ENCODE measurements around the gene RPS19BP1. TPM values are rescaled to one million over a fixed set of nuclear protein-coding genes. Genes with fewer than 3 reads are reported as not detected.

The RPS19BP1 gene
- total RNA-seq, 1 donor from 2014 or later = 58.7 TPM

DNA sequence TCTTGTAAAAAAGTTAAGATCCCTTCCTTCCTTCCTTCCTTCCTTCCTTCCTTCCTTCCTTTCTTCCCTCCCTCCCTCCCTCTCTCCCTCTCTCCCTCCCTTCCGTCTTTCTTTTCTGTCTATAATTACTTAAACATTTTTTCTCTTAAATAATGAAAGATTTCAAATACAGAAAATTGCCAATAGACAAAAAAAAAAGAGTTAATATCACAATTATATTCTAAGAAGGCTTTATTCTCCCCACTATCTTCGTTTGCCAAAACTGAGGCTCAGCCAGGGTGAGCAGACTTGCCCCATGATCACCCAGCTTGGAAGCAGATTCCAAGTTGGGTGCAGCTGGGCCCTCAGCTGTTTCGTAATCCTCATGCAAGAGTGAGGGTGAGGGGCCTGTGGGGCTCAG is 37.7 kb upstream of the RPS19BP1 start:
- no peak overlapping the region for H3K4me3 Mint-ChIP-seq (ENCODE audit: unreplicated experiment)
- H3K4me1 ChIP-seq (ENCODE audit: insufficient read depth, low read length) = peaks cover 11% of the 10 kb centered on the region
- H3K4me3 ChIP-seq (ENCODE audit: insufficient read depth, low read depth, low read length) = no peak overlapping the region
- no peaks in the 10 kb centered on the region for H3K27me3 ChIP-seq (ENCODE audit: insufficient read depth, low read length)
- H3K27ac ChIP-seq (ENCODE audit: low read depth, low read length) = no peak overlapping the region
- FAIRE-seq (no peak), DNase-seq (ENCODE audit: low read depth) (no peak)
- no peak overlapping the region for H3K27ac Mint-ChIP-seq (ENCODE audit: unreplicated experiment)
- H3K9me3 ChIP-seq (ENCODE audit: insufficient read depth, low read depth, low read length) = peaks cover 2% of the 10 kb centered on the region
- H3K36me3 Mint-ChIP-seq (ENCODE audit: low read depth, unreplicated experiment) = no peaks in the 10 kb centered on the region
- H3K9ac ChIP-seq (ENCODE audit: low read length) = no peak overlapping the region
- no peak overlapping the region for H3K4me2 ChIP-seq (ENCODE audit: low read length)
- H3K79me2 ChIP-seq (ENCODE audit: insufficient read depth, low read length) = no peaks in the 10 kb centered on the region
- peaks cover 19% of the 10 kb centered on the region for H3K27me3 Mint-ChIP-seq (ENCODE audit: low read depth, unreplicated experiment)
- H3K4me1 Mint-ChIP-seq (ENCODE audit: low read depth, unreplicated experiment) = peaks cover 20% of the 10 kb centered on the region
- no peaks in the 10 kb centered on the region for H3K36me3 ChIP-seq (ENCODE audit: insufficient read depth, low read length)
- no peak overlapping the region for H2AFZ ChIP-seq (ENCODE audit: low read depth, low read length)
- TF ChIP-seq, protein P1, sequence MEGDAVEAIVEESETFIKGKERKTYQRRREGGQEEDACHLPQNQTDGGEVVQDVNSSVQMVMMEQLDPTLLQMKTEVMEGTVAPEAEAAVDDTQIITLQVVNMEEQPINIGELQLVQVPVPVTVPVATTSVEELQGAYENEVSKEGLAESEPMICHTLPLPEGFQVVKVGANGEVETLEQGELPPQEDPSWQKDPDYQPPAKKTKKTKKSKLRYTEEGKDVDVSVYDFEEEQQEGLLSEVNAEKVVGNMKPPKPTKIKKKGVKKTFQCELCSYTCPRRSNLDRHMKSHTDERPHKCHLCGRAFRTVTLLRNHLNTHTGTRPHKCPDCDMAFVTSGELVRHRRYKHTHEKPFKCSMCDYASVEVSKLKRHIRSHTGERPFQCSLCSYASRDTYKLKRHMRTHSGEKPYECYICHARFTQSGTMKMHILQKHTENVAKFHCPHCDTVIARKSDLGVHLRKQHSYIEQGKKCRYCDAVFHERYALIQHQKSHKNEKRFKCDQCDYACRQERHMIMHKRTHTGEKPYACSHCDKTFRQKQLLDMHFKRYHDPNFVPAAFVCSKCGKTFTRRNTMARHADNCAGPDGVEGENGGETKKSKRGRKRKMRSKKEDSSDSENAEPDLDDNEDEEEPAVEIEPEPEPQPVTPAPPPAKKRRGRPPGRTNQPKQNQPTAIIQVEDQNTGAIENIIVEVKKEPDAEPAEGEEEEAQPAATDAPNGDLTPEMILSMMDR (IDR thresholded peaks at IDR 0.05; ENCODE audit: insufficient read depth, low read depth, low read length) = no peak
- TF ChIP-seq EZH2 (IDR thresholded peaks at IDR 0.05; ENCODE audit: insufficient read depth, low read length) = no peak
- H3K9me3 Mint-ChIP-seq (ENCODE audit: unreplicated experiment) = no peaks in the 10 kb centered on the region
- no peaks in the 10 kb centered on the region for H4K20me1 ChIP-seq (ENCODE audit: insufficient read depth, low read length)

DNA sequence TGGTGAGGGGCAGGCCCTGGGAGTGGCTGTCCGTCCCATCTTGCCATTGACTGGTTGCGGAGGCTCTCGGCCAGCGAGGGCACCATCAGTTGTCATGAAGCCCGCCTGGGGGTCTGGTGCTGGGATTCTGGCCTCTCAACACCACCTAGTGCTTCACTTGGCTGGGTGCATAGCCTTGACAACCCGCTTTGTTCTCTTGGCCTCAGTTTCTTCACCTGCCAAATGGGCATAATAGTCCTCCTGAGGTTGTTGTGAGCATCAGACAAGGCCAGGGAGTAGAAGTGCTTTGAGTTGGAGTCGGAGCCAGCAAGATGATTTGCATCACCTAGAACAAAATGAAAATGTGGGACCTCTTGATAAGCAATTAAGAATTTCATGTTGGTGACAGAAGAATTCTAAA is 36.5 kb upstream of the RPS19BP1 start:
- H3K4me3 Mint-ChIP-seq (ENCODE audit: unreplicated experiment) = no peak overlapping the region
- Histone ChIP-seq H3K27me3 (ENCODE audit: insufficient read depth, low read length) (no peaks in the 10 kb centered on the region), H3K27ac (ENCODE audit: low read depth, low read length) (no peak overlapping the region), H3K9ac (ENCODE audit: low read length) (no peak overlapping the region), H3K4me2 (ENCODE audit: low read length) (no peak overlapping the region), H3K4me3 (ENCODE audit: insufficient read depth, low read depth, low read length) (no peak overlapping the region), H3K4me1 (ENCODE audit: insufficient read depth, low read length) (no peaks in the 10 kb centered on the region), H4K20me1 (ENCODE audit: insufficient read depth, low read length) (no peaks in the 10 kb centered on the region), H3K79me2 (ENCODE audit: insufficient read depth, low read length) (no peaks in the 10 kb centered on the region), H2AFZ (ENCODE audit: low read depth, low read length) (no peak overlapping the region), H3K9me3 (ENCODE audit: insufficient read depth, low read depth, low read length) (peaks cover 3% of the 10 kb centered on the region), H3K36me3 (ENCODE audit: insufficient read depth, low read length) (no peaks in the 10 kb centered on the region)
- H3K36me3 Mint-ChIP-seq (ENCODE audit: low read depth, unreplicated experiment) = no peaks in the 10 kb centered on the region
- no peak for DNase-seq (ENCODE audit: low read depth)
- peaks cover 19% of the 10 kb centered on the region for H3K27me3 Mint-ChIP-seq (ENCODE audit: low read depth, unreplicated experiment)
- TF ChIP-seq, protein P1 (IDR thresholded peaks at IDR 0.05; ENCODE audit: insufficient read depth, low read depth, low read length) = no peak
- no peak for TF ChIP-seq EZH2 (IDR thresholded peaks at IDR 0.05; ENCODE audit: insufficient read depth, low read length)
- no peak overlapping the region for H3K27ac Mint-ChIP-seq (ENCODE audit: unreplicated experiment)
- H3K4me1 Mint-ChIP-seq (ENCODE audit: low read depth, unreplicated experiment) = peaks cover 9% of the 10 kb centered on the region
- no peak for FAIRE-seq
- H3K9me3 Mint-ChIP-seq (ENCODE audit: unreplicated experiment) = no peaks in the 10 kb centered on the region

DNA sequence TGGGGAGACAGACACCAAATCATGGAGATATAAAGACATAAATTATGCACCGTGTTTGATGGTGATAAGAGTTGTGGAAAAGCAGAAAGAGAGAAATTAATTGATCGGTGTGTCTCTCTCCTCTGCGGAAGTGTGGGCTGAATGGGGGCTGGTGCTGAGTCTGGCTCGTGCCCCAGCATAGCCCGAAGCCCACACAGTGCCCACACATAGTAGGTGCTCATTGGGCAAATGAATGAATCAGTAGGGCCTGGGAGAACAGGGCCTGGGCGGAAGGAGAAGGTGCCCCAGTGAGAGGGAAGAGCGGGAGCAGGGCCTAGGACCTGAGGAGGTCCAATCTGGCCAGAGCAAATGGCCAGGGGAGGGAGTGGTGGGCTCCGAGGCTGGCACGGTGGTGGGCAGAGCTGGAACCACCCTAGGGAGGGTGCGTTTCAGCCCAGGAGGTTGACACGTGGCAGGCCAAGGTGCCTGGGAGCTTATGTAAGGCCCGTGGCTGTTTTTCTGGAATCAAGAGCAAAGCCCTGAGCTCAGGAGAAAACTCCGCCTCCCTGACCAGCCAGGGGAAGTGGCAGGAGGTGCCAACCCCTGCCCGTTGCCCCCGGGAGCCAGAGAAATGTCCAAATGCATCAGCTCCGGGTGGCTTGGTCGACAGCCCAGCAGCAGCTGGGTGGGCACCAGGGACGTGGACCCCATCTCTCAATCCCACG is 35.9 kb upstream of the RPS19BP1 start:
- FAIRE-seq = no peak

More for the DNA sequence above, 35.9 kb upstream of the RPS19BP1 start:
- H3K27me3 ChIP-seq (ENCODE audit: insufficient read depth, low read length) = peaks cover under 1% of the 10 kb centered on the region
- peaks cover 3% of the 10 kb centered on the region for H3K9me3 ChIP-seq (ENCODE audit: insufficient read depth, low read depth, low read length)
- peaks cover 3% of the 10 kb centered on the region for H3K4me1 Mint-ChIP-seq (ENCODE audit: low read depth, unreplicated experiment)
- no peak overlapping the region for H3K4me3 Mint-ChIP-seq (ENCODE audit: unreplicated experiment)
- no peak overlapping the region for H3K27ac Mint-ChIP-seq (ENCODE audit: unreplicated experiment)
- H3K4me2 ChIP-seq (ENCODE audit: low read length) = no peak overlapping the region
- no peaks in the 10 kb centered on the region for H3K4me1 ChIP-seq (ENCODE audit: insufficient read depth, low read length)
- no peaks in the 10 kb centered on the region for H4K20me1 ChIP-seq (ENCODE audit: insufficient read depth, low read length)
- H3K27ac ChIP-seq (ENCODE audit: low read depth, low read length) = no peak overlapping the region
- H3K9me3 Mint-ChIP-seq (ENCODE audit: unreplicated experiment) = no peaks in the 10 kb centered on the region
- TF ChIP-seq EZH2 (IDR thresholded peaks at IDR 0.05; ENCODE audit: insufficient read depth, low read length) = no peak
- TF ChIP-seq, protein P1 (IDR thresholded peaks at IDR 0.05; ENCODE audit: insufficient read depth, low read depth, low read length) = no peak
- no peaks in the 10 kb centered on the region for H3K79me2 ChIP-seq (ENCODE audit: insufficient read depth, low read length)
- H3K4me3 ChIP-seq (ENCODE audit: insufficient read depth, low read depth, low read length) = no peak overlapping the region
- H2AFZ ChIP-seq (ENCODE audit: low read depth, low read length) = no peak overlapping the region
- H3K27me3 Mint-ChIP-seq (ENCODE audit: low read depth, unreplicated experiment) = peaks cover 19% of the 10 kb centered on the region
- H3K9ac ChIP-seq (ENCODE audit: low read length) = no peak overlapping the region
- DNase-seq (ENCODE audit: low read depth) = no peak
- no peaks in the 10 kb centered on the region for H3K36me3 ChIP-seq (ENCODE audit: insufficient read depth, low read length)
- H3K36me3 Mint-ChIP-seq (ENCODE audit: low read depth, unreplicated experiment) = no peaks in the 10 kb centered on the region

All from astrocyte (in vitro differentiated cells and primary cell).